ENCODE measurements around the gene KRT4. TPM values are rescaled to one million over a fixed set of nuclear protein-coding genes. Genes with fewer than 3 reads are reported as not detected.

The KRT4 gene
- total RNA-seq, 2 experiments from 2014 or later = 0.11 to 0.16 TPM

GRCh38 chr12:52806169-52806811, 7.6 kb downstream of the KRT4 start:
- peaks cover 1% of the 10 kb centered on the region for H3K27me3 Mint-ChIP-seq
- no peaks in the 10 kb centered on the region for H3K36me3 Mint-ChIP-seq (ENCODE audit: low read depth)
- TF ChIP-seq CTCF (IDR thresholded peaks at IDR 0.05) = no peak
- intact Hi-C loops (cut with micrococcal nuclease) = no loop called here
- no peak overlapping the region for H3K27ac Mint-ChIP-seq
- POLR2A ChIA-PET = no interaction called here
- DNase-seq (no peak), ATAC-seq (no peak)
- no peak overlapping the region for H3K4me3 Mint-ChIP-seq
- no peaks in the 10 kb centered on the region for H3K9me3 Mint-ChIP-seq
- CTCF ChIA-PET = interaction anchor here (1.2 kb wide), 1 partner anchor 79 kb away, joined by 3 read pairs; no protein-coding TSS in a partner anchor
- H3K4me1 Mint-ChIP-seq (ENCODE audit: low read depth) = no peaks in the 10 kb centered on the region

DNA sequence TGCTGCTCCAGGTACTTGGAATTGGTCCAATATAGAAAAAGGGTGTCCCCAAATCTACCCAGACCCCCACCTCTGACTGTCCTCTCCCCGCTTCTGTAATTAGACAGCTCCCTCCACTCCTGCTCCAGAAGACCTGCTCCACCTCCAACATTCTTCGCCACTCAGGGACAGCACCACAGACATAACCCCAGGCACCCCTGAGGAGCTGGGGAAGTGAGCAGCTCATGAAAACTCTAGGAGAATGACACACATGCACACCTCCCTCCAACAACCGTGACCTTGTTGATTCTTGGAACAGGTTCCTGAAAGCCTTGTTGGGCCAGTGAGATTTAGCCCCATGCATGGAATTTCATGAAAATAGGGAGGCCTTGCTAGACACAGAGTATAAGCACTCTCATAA, 8.2 kb downstream of the KRT4 start:
- H3K36me3 Mint-ChIP-seq (ENCODE audit: low read depth) = no peaks in the 10 kb centered on the region
- no peaks in the 10 kb centered on the region for H3K9me3 Mint-ChIP-seq
- no peak overlapping the region for H3K27ac Mint-ChIP-seq
- DNase-seq (no peak), ATAC-seq (no peak)
- POLR2A ChIA-PET = no interaction called here
- CTCF ChIA-PET = interaction anchor here (1.2 kb wide), 1 partner anchor 80 kb away, joined by 3 read pairs; no protein-coding TSS in a partner anchor
- intact Hi-C loops (cut with micrococcal nuclease) = no loop called here
- no peak overlapping the region for H3K4me3 Mint-ChIP-seq
- no peak for TF ChIP-seq CTCF (IDR thresholded peaks at IDR 0.05)
- no peaks in the 10 kb centered on the region for H3K4me1 Mint-ChIP-seq (ENCODE audit: low read depth)
- peaks cover 1% of the 10 kb centered on the region for H3K27me3 Mint-ChIP-seq

GRCh38 chr12:52805000-52805399, 8.9 kb downstream of the KRT4 start:
- H3K9me3 Mint-ChIP-seq = no peaks in the 10 kb centered on the region
- H3K36me3 Mint-ChIP-seq (ENCODE audit: low read depth) = no peaks in the 10 kb centered on the region
- H3K4me1 Mint-ChIP-seq (ENCODE audit: low read depth) = no peaks in the 10 kb centered on the region
- no peak overlapping the region for H3K4me3 Mint-ChIP-seq
- peaks cover 1% of the 10 kb centered on the region for H3K27me3 Mint-ChIP-seq
- no peak overlapping the region for H3K27ac Mint-ChIP-seq
- TF ChIP-seq CTCF (IDR thresholded peaks at IDR 0.05) = no peak
- DNase-seq (no peak), ATAC-seq (no peak)
- CTCF ChIA-PET = no interaction called here
- intact Hi-C loops (cut with micrococcal nuclease) = no loop called here
- POLR2A ChIA-PET = no interaction called here

- H3K27me3 Mint-ChIP-seq = peaks cover 1% of the 10 kb centered on the region
- H3K4me3 Mint-ChIP-seq = no peak overlapping the region
- CTCF ChIA-PET = no interaction called here
- no peak overlapping the region for H3K27ac Mint-ChIP-seq
- ATAC-seq (no peak), DNase-seq (no peak)
- H3K4me1 Mint-ChIP-seq (ENCODE audit: low read depth) = no peaks in the 10 kb centered on the region
- intact Hi-C loops (cut with micrococcal nuclease) = no loop called here
- no peak for TF ChIP-seq CTCF (IDR thresholded peaks at IDR 0.05)
- H3K36me3 Mint-ChIP-seq (ENCODE audit: low read depth) = no peaks in the 10 kb centered on the region
- no peaks in the 10 kb centered on the region for H3K9me3 Mint-ChIP-seq
- POLR2A ChIA-PET = no interaction called here
Measured at GRCh38 chr12:52802442-52802841, 11.5 kb downstream of the KRT4 start.

DNA sequence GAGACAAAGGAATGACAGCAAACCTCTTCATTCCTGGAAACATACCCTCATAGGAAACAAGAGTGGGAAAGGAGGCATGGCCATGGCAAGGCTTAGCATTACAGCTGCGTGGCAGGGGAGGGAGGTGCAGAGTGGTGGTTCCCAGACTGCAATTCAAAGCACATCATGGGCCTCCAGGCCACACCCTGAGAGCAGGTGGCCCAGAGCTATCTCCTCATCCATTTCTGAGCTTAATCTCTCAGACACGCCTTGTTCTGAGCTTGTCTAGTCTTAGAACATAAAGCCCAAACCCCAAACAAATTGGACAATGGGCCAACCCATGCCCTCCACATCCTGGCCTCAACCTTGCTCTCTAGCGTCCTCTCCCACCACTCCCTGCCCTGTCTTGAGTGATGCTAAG, 12.1 kb downstream of the KRT4 start:
- peaks cover 1% of the 10 kb centered on the region for H3K27me3 Mint-ChIP-seq
- no peaks in the 10 kb centered on the region for H3K36me3 Mint-ChIP-seq (ENCODE audit: low read depth)
- POLR2A ChIA-PET = interaction anchor here (0.6 kb wide), 2 partner anchors 246 to 368 kb away, joined by 3 read pairs; no protein-coding TSS in a partner anchor
- no peaks in the 10 kb centered on the region for H3K9me3 Mint-ChIP-seq
- no peak overlapping the region for H3K27ac Mint-ChIP-seq
- intact Hi-C loops (cut with micrococcal nuclease) = no loop called here
- H3K4me1 Mint-ChIP-seq (ENCODE audit: low read depth) = no peaks in the 10 kb centered on the region
- no peak for TF ChIP-seq CTCF (IDR thresholded peaks at IDR 0.05)
- no peak for ATAC-seq
- CTCF ChIA-PET = no interaction called here
- no peak for DNase-seq
- no peak overlapping the region for H3K4me3 Mint-ChIP-seq
